ENCODE data around the gene MEGF10.
"Not testable (repeated sequence)": the region's sequence is repeated elsewhere in the genome, so short reads cannot be mapped to it uniquely, and the experiment has no call there.

MEGF10 gene

DNA sequence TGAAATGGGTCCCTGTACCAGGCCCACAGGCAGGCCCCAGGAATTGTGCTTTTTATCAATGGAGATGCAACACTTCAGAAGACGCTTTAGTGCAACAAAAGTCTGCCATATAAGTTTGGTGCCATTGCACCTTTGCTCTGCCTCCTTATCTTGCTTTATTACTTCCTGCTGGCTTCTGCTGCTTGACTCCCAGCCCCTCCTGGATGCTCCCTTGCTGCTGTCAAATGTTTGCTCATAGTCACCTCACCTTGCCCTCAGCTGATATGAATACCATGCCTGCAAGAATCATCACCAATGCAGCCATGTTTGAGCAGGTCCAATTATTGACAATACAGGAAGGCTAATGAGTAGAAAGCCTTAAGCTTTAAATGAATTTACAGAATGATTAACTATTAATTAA lies 25.4 kb downstream of the MEGF10 start:
- Histone ChIP-seq H3K9me3 (no peaks in the 10 kb centered on the region), H3K36me3 (no peaks in the 10 kb centered on the region), H3K4me3 (ENCODE audit: low read depth in 1 of 2, low read length in 1 of 2) (no peak overlapping the region), H3K27ac (no peak overlapping the region), H3K4me1 (ENCODE audit: control insufficient read depth in 1 of 2, insufficient read depth in 1 of 2, low read depth in 1 of 2, low read length in 1 of 2) (no peaks in the 10 kb centered on the region), H3K27me3 (peaks cover 5% of the 10 kb centered on the region)
- TF ChIP-seq, protein P1, sequence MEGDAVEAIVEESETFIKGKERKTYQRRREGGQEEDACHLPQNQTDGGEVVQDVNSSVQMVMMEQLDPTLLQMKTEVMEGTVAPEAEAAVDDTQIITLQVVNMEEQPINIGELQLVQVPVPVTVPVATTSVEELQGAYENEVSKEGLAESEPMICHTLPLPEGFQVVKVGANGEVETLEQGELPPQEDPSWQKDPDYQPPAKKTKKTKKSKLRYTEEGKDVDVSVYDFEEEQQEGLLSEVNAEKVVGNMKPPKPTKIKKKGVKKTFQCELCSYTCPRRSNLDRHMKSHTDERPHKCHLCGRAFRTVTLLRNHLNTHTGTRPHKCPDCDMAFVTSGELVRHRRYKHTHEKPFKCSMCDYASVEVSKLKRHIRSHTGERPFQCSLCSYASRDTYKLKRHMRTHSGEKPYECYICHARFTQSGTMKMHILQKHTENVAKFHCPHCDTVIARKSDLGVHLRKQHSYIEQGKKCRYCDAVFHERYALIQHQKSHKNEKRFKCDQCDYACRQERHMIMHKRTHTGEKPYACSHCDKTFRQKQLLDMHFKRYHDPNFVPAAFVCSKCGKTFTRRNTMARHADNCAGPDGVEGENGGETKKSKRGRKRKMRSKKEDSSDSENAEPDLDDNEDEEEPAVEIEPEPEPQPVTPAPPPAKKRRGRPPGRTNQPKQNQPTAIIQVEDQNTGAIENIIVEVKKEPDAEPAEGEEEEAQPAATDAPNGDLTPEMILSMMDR (IDR thresholded peaks at IDR 0.05): no peak

DNA sequence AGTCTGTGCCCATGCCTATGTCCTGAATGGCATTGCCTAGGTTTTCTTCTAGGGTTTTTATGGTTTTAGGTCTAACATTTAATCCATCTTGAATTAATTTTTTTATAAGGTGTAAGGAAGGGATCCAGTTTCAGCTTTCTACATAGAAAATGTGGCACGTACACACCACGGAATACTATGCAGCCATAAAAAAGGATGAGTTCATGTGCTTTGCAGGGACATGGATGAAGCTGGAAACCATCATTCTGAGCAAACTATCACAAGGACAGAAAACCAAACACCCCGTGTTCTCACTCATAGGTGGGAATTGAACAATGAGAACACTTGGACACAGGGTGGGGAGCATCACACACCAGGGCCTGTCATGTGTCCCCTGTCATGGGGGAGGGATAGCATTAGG lies 26.8 kb downstream of the MEGF10 start:
- H3K4me3 ChIP-seq (ENCODE audit: low read depth in 1 of 2, low read length in 1 of 2); H3K27me3 ChIP-seq; H3K9me3 ChIP-seq; H3K27ac ChIP-seq; H3K36me3 ChIP-seq; H3K4me1 ChIP-seq (ENCODE audit: control insufficient read depth in 1 of 2, insufficient read depth in 1 of 2, low read depth in 1 of 2, low read length in 1 of 2): not testable (repeated sequence)

DNA sequence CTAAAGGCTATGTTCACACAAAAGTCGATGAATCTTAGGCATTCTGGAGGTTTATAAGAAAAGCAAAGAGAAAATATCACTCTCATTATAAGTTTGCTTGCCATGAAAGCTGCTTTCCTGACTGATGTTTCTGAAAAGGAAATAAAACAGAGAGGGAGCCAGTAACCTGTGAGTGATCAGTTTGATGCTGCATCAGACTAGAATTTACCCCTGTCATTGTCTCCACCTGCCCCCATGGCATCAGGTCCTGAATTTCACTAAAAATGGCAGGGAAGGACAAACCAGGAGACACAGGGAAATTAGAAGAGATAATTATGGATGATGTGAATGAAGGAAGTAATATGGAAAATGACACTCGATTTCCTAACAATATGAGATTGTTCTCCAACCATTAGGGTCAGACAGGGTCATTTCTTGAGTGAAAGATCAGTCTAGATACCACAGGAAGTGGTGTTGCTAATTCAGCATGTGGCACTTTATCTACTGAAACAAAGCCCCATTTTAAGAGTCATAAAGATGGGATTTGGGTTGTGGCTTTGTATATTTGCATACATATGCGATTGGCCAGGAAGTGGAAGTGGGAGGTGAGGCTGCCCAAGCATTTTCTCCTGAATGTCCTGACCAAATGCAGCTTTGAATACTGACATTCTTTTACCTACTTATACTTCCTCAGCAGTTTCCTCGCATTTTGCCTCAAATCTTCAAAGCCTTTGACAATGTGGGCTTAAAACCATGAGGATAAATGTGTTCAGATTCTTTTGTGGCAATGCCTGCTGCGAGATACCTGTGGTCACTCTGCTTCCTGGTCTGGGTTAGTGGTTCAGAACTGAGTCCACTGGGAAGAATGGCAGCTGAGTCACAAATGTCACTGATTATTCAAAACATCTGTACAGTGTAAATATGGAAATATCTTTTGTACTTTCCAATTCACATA lies 29.7 kb downstream of the MEGF10 start:
- no peak overlapping the region for H3K4me3 ChIP-seq (ENCODE audit: low read depth in 1 of 2, low read length in 1 of 2)
- no peaks in the 10 kb centered on the region for H3K9me3 ChIP-seq
- TF ChIP-seq, protein P1 (IDR thresholded peaks at IDR 0.05): no peak
- no peaks in the 10 kb centered on the region for H3K4me1 ChIP-seq (ENCODE audit: control insufficient read depth in 1 of 2, insufficient read depth in 1 of 2, low read depth in 1 of 2, low read length in 1 of 2)
- H3K27me3 ChIP-seq: peaks cover 5% of the 10 kb centered on the region
- H3K27ac ChIP-seq: no peak overlapping the region
- H3K36me3 ChIP-seq: no peaks in the 10 kb centered on the region

DNA sequence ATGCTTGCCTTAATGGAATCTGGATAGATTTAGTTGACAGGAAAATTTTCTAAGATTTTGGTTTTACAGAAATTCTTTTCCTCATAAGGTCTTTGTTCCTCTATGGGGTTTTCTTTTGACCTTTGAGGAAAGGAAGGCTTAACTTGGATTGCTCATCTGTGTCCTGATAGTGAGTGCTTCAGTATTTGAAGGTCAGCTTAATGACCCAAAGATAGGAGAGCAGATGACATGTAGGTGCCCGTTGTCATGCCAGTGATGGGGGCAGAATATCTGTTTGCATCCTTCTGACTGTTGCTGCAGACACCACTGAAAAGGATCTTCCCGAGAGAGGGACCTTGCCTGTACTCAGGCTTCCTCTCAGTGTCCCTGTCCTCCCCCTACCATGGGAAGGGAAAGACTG lies 30.9 kb downstream of the MEGF10 start:
- TF ChIP-seq, protein P1 (IDR thresholded peaks at IDR 0.05): no peak
- no peaks in the 10 kb centered on the region for H3K27me3 ChIP-seq
- H3K9me3 ChIP-seq: no peaks in the 10 kb centered on the region
- no peaks in the 10 kb centered on the region for H3K4me1 ChIP-seq (ENCODE audit: control insufficient read depth in 1 of 2, insufficient read depth in 1 of 2, low read depth in 1 of 2, low read length in 1 of 2)
- H3K4me3 ChIP-seq (ENCODE audit: low read depth in 1 of 2, low read length in 1 of 2): no peak overlapping the region
- no peak overlapping the region for H3K27ac ChIP-seq
- H3K36me3 ChIP-seq: no peaks in the 10 kb centered on the region

DNA sequence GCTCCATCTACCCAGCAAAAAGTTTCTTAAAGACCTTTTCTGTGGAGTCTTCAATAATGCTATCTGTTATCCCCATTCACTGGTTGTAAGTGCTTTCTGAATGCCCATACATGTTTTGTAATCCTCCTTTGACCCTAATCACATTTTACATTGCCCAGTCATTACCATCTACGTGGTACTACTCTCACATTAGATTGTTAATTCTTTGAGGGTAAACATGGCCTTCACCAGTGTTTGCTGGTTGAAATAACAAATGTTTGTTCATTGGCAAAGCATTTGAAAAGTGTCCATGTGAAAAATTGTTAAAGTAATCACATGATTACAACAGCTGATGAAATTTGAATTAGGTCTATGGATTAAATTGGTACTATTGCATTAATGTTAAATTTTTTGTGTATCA lies 31.8 kb downstream of the MEGF10 start:
- Histone ChIP-seq H3K4me3 (ENCODE audit: low read depth in 1 of 2, low read length in 1 of 2) (no peak overlapping the region), H3K4me1 (ENCODE audit: control insufficient read depth in 1 of 2, insufficient read depth in 1 of 2, low read depth in 1 of 2, low read length in 1 of 2) (no peaks in the 10 kb centered on the region), H3K27ac (no peak overlapping the region), H3K27me3 (no peaks in the 10 kb centered on the region), H3K36me3 (no peaks in the 10 kb centered on the region), H3K9me3 (no peaks in the 10 kb centered on the region)
- TF ChIP-seq, protein P1 (IDR thresholded peaks at IDR 0.05): no peak

DNA sequence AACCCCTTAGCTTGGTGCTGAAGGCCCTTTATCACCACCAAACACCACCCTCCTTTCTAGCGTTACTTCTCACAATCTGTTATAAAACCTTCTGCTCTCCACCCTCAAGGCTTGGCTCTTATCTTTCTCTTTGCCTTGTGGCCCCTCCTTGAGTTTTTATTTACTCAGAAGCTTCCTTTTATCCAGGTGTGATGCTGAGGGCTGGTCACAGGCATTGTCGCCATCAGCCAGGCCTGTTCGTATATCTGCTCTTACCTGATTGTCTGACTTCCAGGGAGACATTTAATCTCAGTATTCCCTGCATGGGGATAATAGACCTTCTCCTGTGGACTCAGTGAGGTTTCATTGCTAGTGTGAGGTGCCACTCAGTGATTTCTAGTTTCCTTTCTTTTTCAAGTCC lies 34.2 kb downstream of the MEGF10 start:
- Histone ChIP-seq H3K4me3 (ENCODE audit: low read depth in 1 of 2, low read length in 1 of 2) (no peak overlapping the region), H3K4me1 (ENCODE audit: control insufficient read depth in 1 of 2, insufficient read depth in 1 of 2, low read depth in 1 of 2, low read length in 1 of 2) (no peaks in the 10 kb centered on the region), H3K27me3 (no peaks in the 10 kb centered on the region), H3K9me3 (no peaks in the 10 kb centered on the region), H3K36me3 (no peaks in the 10 kb centered on the region), H3K27ac (no peak overlapping the region)
- TF ChIP-seq, protein P1 (IDR thresholded peaks at IDR 0.05): no peak
